ENCODE data around the gene RASGRP3. TPM values are rescaled to one million over a fixed set of nuclear protein-coding genes. Genes with fewer than 3 reads are reported as not detected.
A peak's percentile ranks its signal among the peaks of the same experiment; 100 is the strongest.

Gene RASGRP3
- total and polyA plus RNA-seq, 9 of the 15 experiments (the other 6 are each of a cell fraction or from before 2014, with no cell fraction given): 0.18 to 1.7 (median 1.2) TPM

DNA sequence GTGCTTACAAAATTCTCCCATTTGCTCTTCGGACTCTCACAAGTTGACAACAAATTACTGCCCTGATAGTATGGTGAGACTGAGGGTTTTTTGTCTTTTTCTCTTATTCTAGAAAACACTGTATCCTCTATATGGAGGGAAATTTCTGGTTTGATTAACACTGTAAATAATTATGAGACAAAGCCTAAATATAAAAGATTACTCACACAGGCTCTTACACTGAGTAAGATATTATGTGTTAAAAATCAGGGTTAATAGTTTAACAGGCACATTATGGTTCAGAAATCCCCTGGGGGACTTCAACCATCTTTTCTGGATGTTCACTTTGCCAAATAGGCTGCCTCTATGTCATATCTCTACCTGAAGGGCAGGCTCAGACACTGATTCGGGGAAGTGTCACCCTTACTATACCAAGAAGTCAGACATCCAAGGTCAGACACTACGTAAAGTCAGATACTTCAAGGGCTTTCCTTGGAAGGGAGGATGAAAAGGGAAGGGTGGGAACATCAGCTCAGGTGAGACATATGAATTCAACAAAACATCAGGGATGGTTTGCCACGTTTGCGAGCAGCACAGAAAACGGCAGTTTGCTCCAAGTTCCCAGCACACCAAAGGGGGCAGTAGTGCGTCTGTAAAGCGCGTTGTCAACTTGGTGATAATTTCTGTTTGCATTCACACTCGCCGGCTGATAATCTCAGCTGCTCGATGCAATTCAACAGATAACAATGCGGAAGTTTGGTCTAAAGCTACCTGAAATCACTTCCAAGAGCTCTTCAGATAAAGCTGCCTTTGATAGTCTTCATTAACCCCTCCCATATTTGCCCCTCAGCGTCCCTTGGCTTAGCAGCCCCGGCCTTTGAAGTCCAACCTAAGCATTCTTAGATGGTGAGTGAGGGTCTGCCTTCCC is 972 bp upstream of the RASGRP3 start (continued):
- TF ChIP-seq, protein P1, sequence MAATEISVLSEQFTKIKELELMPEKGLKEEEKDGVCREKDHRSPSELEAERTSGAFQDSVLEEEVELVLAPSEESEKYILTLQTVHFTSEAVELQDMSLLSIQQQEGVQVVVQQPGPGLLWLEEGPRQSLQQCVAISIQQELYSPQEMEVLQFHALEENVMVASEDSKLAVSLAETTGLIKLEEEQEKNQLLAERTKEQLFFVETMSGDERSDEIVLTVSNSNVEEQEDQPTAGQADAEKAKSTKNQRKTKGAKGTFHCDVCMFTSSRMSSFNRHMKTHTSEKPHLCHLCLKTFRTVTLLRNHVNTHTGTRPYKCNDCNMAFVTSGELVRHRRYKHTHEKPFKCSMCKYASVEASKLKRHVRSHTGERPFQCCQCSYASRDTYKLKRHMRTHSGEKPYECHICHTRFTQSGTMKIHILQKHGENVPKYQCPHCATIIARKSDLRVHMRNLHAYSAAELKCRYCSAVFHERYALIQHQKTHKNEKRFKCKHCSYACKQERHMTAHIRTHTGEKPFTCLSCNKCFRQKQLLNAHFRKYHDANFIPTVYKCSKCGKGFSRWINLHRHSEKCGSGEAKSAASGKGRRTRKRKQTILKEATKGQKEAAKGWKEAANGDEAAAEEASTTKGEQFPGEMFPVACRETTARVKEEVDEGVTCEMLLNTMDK (IDR thresholded peaks at IDR 0.05; ENCODE audit: borderline replicate concordance, insufficient read depth, low read depth, low read length, poor library complexity, severe bottlenecking): peak; percentile 12
- no peak for TF ChIP-seq ZNF696 (CRISPR knock-in tag; conservative IDR thresholded peaks at IDR 0.05)
- no peak for TF ChIP-seq CC2D1A (IDR thresholded peaks at IDR 0.05)
- TF ChIP-seq KLF16 (IDR thresholded peaks at IDR 0.05): peak; percentile 55; the same call in 1 of the 2 replicates
- TF ChIP-seq RBM15 (IDR thresholded peaks at IDR 0.05; ENCODE audit: insufficient read depth, low read length): no peak
- TF ChIP-seq ZNF146 (CRISPR knock-in tag; IDR thresholded peaks at IDR 0.05; ENCODE audit: unreplicated experiment): no peak
- no peak for TF ChIP-seq NFXL1 (CRISPR knock-in tag; IDR thresholded peaks at IDR 0.05)
- peak; percentile 69 to 88 (median 72) for TF ChIP-seq CTCF (IDR thresholded peaks at IDR 0.05 in 2 of 3, conservative IDR thresholded peaks at IDR 0.05 in 1 of 3; ENCODE audit: insufficient read depth in 2 of 3, low read depth in 1 of 3, low read length in 3 of 3)
- TF ChIP-seq BCL6 (CRISPR knock-in tag; IDR thresholded peaks at IDR 0.05): no peak
- no peak for TF ChIP-seq ZNF778 (CRISPR knock-in tag; IDR thresholded peaks at IDR 0.05)
- TF ChIP-seq LEF1 (IDR thresholded peaks at IDR 0.05): peak; percentile 50; the same call in 1 of the 2 replicates
- no peak for TF ChIP-seq NBN (IDR thresholded peaks at IDR 0.05; ENCODE audit: low read depth)
- no peak for TF ChIP-seq CREB1 (IDR thresholded peaks at IDR 0.05)
- peak; percentile 62; the same call in 1 of the 2 replicates for TF ChIP-seq CREB1 (CRISPR knock-in tag; IDR thresholded peaks at IDR 0.05)
- TF ChIP-seq TCFL5 (CRISPR knock-in tag; conservative IDR thresholded peaks at IDR 0.05): no peak
- TF ChIP-seq DIDO1 (tag; IDR thresholded peaks at IDR 0.05; ENCODE audit: low read depth): peak; percentile 34; the same call in 1 of the 2 replicates

All from K562 (cell line).